Measurements from ENCODE around the gene TUBGCP6.
"Not testable (repeated sequence)": the region's sequence is repeated elsewhere in the genome, so short reads cannot be mapped to it uniquely, and the experiment has no call there.

The TUBGCP6 gene

GRCh38 chr22:50170453-50171318 lies 74.1 kb downstream of the TUBGCP6 start, which contains the start of gene PANX2:
Gene PANX2 (plus strand): TSS chr22:50170731. CDS start chr22:50170731, 0 bp downstream.
- FAIRE-seq (no peak), DNase-seq (ENCODE audit: insufficient read length) (no peak)
- TF ChIP-seq POLR2AphosphoS5 (IDR thresholded peaks at IDR 0.05; ENCODE audit: low read depth, low read length) (no peak), TAF1 (IDR thresholded peaks at IDR 0.05; ENCODE audit: borderline replicate concordance, low read depth, low read length) (no peak), POLR2A (IDR thresholded peaks at IDR 0.05; ENCODE audit: low read depth, low read length) (no peak)

- no peak for DNase-seq (ENCODE audit: insufficient read length)
- FAIRE-seq = no peak
- no peak for TF ChIP-seq POLR2AphosphoS5 (IDR thresholded peaks at IDR 0.05; ENCODE audit: low read depth, low read length)
- no peak for TF ChIP-seq POLR2A (IDR thresholded peaks at IDR 0.05; ENCODE audit: low read depth, low read length)
- TF ChIP-seq TAF1 (IDR thresholded peaks at IDR 0.05; ENCODE audit: borderline replicate concordance, low read depth, low read length) = no peak
These were observed 75.0 kb downstream of the TUBGCP6 start for GRCh38 chr22:50169774-50170341.

- FAIRE-seq (no peak), DNase-seq (ENCODE audit: insufficient read length) (no peak)
- no peak for TF ChIP-seq POLR2A (IDR thresholded peaks at IDR 0.05; ENCODE audit: low read depth, low read length)
- TF ChIP-seq POLR2AphosphoS5 (IDR thresholded peaks at IDR 0.05; ENCODE audit: low read depth, low read length) = no peak
- no peak for TF ChIP-seq TAF1 (IDR thresholded peaks at IDR 0.05; ENCODE audit: borderline replicate concordance, low read depth, low read length)
These were observed 75.6 kb downstream of the TUBGCP6 start for GRCh38 chr22:50169181-50169759.

GRCh38 chr22:50168490-50169180 lies 76.2 kb downstream of the TUBGCP6 start:
- FAIRE-seq; DNase-seq (ENCODE audit: insufficient read length): not testable (repeated sequence)

- DNase-seq (ENCODE audit: insufficient read length) (no peak), FAIRE-seq (no peak)
- TF ChIP-seq POLR2AphosphoS5 (IDR thresholded peaks at IDR 0.05; ENCODE audit: low read depth, low read length) = no peak
These were observed 76.9 kb downstream of the TUBGCP6 start for GRCh38 chr22:50167689-50168489.

Measured in GM12892 (cell line).